ENCODE results near the gene SCFD2.

GRCh38 chr4:53076374-53076958 is 289.4 kb downstream of the SCFD2 start:
- TF ChIP-seq CTCF (IDR thresholded peaks at IDR 0.05): no peak
- TF ChIP-seq EP300 (IDR thresholded peaks at IDR 0.05): no peak
- TF ChIP-seq POLR2A (IDR thresholded peaks at IDR 0.05): no peak
